ENCODE measurements around the gene RNF187. TPM values are rescaled to one million over a fixed set of nuclear protein-coding genes. Genes with fewer than 3 reads are reported as not detected.

The RNF187 gene
- total RNA-seq, 1 experiment from 2014 or later, result 143 TPM

GRCh38 chr1:228542981-228543380 is 55.8 kb downstream of the RNF187 start:
- Histone ChIP-seq H3K27me3 (ENCODE audit: control insufficient read depth, insufficient read depth, low read length) (no peaks in the 10 kb centered on the region; the same call in 1 of the 2 replicates), H3K4me1 (ENCODE audit: control insufficient read depth, insufficient read depth, low read length) (no peaks in the 10 kb centered on the region), H3K27ac (ENCODE audit: low read length) (no peak overlapping the region), H3K9me3 (ENCODE audit: control insufficient read depth, insufficient read depth, low read depth, low read length) (no peaks in the 10 kb centered on the region), H3K36me3 (ENCODE audit: control insufficient read depth, insufficient read depth, low read length) (no peaks in the 10 kb centered on the region), H3K4me3 (ENCODE audit: low read depth in 2 of 2, low read length in 2 of 2) (no peak overlapping the region)
- no TSS peak for BruUV-seq (replicated peaks)
- intact Hi-C loops (cut with micrococcal nuclease; ENCODE audit: unreplicated experiment) (no loop called here), in situ Hi-C loops (cut with HindIII; ENCODE audit: low pct_unique_long_range_greater_than_20kb, low sequenced_read_pairs) (no loop called here)
- TF ChIP-seq CTCF (IDR thresholded peaks at IDR 0.05), result no peak
- TF ChIP-seq SIN3A (IDR thresholded peaks at IDR 0.05; ENCODE audit: borderline replicate concordance, insufficient read depth, low read depth, low read length), result no peak
- no peak for TF ChIP-seq TCF7L2 (IDR thresholded peaks at IDR 0.05; ENCODE audit: low read depth, low read length)
- TF ChIP-seq REST (IDR thresholded peaks at IDR 0.05; ENCODE audit: insufficient read depth in 1 of 2, low read depth in 2 of 2, low read length in 1 of 2), result no peak
- TF ChIP-seq POLR2AphosphoS5 (IDR thresholded peaks at IDR 0.05; ENCODE audit: low read depth, low read length), result no peak
- ATAC-seq (no peak), DNase-seq (ENCODE audit: low read depth, low spot score) (no peak)
- ChIA-PET POLR2A (no interaction called here), CTCF (no interaction called here)

GRCh38 chr1:228543396-228543795 is 56.2 kb downstream of the RNF187 start:
- no peaks in the 10 kb centered on the region; the same call in 1 of the 2 replicates for H3K27me3 ChIP-seq (ENCODE audit: control insufficient read depth, insufficient read depth, low read length)
- no peaks in the 10 kb centered on the region for H3K36me3 ChIP-seq (ENCODE audit: control insufficient read depth, insufficient read depth, low read length)
- H3K9me3 ChIP-seq (ENCODE audit: control insufficient read depth, insufficient read depth, low read depth, low read length), result no peaks in the 10 kb centered on the region
- no peak overlapping the region for H3K27ac ChIP-seq (ENCODE audit: low read length)
- ChIA-PET POLR2A (no interaction called here), CTCF (no interaction called here)
- DNase-seq (ENCODE audit: low read depth, low spot score) (no peak), ATAC-seq (no peak)
- BruUV-seq (replicated peaks), result no TSS peak
- TF ChIP-seq SIN3A (IDR thresholded peaks at IDR 0.05; ENCODE audit: borderline replicate concordance, insufficient read depth, low read depth, low read length) (no peak), CTCF (IDR thresholded peaks at IDR 0.05) (no peak), REST (IDR thresholded peaks at IDR 0.05; ENCODE audit: insufficient read depth in 1 of 2, low read depth in 2 of 2, low read length in 1 of 2) (no peak), POLR2AphosphoS5 (IDR thresholded peaks at IDR 0.05; ENCODE audit: low read depth, low read length) (no peak), TCF7L2 (IDR thresholded peaks at IDR 0.05; ENCODE audit: low read depth, low read length) (no peak)
- no peak overlapping the region for H3K4me3 ChIP-seq (ENCODE audit: low read depth in 2 of 2, low read length in 2 of 2)
- intact Hi-C loops (cut with micrococcal nuclease; ENCODE audit: unreplicated experiment), result no loop called here
- no peaks in the 10 kb centered on the region for H3K4me1 ChIP-seq (ENCODE audit: control insufficient read depth, insufficient read depth, low read length)
- in situ Hi-C loops (cut with HindIII; ENCODE audit: low pct_unique_long_range_greater_than_20kb, low sequenced_read_pairs), result no loop called here

Measured in Panc1 (cell line).